ENCODE data around the gene ARPC2.
"Not testable (repeated sequence)": the region's sequence is repeated elsewhere in the genome, so short reads cannot be mapped to it uniquely, and the experiment has no call there.

Gene ARPC2

GRCh38 chr2:218271865-218272530 lies 55.0 kb downstream of the ARPC2 start:
- no peak for DNase-seq

- DNase-seq = peak; percentile 80
These were observed 55.7 kb downstream of the ARPC2 start for GRCh38 chr2:218272531-218273212.

GRCh38 chr2:218273214-218273907 lies 56.4 kb downstream of the ARPC2 start:
- not testable (repeated sequence) for DNase-seq

- no peak for DNase-seq
These were observed 56.9 kb downstream of the ARPC2 start for GRCh38 chr2:218273908-218274249.

DNA sequence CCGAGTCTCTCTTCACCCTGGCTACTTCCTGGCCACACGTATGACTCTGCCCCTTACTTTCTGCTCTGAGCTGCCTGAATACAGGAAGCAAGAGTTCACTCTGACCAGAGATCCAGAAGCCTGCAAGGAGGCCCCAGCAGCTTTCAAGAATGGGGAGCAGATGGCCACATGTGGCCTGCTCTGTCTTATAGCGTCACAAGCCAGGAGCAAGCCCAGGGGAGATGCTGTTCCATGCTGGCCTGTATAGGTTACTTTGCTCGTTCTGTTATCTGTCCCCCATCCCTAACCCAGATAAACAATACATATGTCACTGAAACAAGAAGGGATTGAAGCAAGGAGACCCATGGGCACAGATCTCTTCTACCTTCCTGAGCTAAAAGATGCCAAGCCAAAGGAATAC lies 57.6 kb downstream of the ARPC2 start:
- DNase-seq = no peak

DNA sequence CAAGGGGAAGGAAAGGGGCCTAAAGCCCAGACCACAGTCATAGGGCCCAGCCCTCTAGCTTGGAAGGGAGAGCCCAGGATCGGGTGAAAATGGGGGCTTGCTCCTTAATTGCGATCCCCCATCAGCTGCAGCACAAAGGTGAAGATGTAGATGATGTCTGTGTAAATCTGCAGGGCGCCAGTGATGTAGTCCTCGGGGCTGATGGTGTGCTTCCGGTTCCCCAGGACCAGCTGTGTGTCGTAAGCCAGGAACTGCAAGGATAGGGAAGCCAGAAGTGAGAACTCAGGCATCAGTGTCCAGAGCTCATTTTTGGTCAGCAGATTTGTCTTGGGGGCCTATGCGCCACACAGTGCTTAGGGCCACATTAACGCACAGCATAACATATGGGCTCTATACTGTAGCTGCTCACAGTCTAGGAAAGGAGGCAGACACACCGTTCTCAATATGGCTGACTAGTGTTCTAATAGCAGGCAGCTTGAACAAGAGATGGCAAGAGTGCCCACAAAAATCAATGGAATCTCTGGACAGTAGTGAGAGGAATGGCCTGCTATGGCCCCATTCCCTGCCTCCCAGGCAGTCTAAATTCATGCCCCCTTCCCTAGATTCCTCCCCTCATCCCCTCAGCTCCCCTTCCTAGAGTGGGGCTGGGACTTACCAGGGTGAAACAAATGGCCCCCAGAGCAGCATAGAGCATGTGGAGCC lies 58.5 kb downstream of the ARPC2 start:
- no peak for DNase-seq

DNA sequence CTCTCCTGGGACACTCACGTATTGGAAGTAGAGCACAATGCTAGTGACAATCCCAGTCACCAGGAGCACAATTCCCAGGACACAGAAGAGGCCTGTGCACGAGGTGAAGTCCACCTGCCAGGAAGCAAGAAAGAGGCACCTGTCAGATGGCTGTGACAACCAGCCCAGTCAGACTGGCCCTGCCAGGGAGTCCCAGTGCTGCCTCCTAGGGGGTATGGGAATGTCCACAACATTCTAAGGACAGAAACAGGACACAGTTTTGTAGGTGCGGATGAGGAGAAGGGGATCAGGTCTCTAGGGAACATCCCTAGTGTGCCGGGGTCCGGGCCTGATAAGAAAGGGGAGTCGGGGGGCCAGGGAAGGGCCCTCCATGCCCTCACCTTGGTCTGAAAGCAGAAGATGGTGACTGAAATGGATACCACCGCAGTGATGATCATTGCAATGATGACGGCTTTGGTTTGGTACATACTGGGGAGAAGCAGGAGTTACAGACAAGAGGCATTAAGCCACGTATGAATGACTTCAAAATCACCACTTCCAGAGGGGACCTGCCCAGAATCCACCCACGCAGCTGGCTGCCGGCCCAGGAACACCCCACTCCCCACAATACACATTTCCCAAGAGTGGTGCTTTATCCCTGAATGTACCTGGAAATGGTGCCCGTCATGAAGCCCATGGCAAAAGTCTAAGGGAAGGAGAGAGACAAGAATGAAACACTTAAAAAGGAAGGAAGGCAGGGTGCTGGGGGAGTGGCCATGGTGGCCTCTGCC lies 60.2 kb downstream of the ARPC2 start:
- no peak for DNase-seq

DNA sequence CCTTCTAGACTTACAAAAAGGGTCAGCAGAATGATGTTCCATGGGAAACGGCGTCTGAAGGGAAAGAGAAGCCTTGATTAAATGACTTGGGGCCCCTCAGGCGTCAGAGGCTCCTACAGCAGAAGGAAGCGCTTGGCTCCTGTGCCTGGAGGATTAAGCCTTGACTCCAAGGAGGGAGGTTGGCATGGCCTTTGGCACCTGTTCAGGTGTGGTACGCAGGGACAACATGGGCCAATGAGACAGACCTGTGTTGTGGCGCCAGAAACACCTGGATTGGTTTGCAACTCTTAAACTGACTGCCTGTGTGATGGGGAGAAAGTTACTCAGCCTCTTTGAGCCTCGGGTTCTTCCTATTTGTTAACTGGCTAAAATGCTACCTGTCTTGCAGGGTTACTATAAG lies 60.9 kb downstream of the ARPC2 start:
- DNase-seq = no peak

GRCh38 chr2:218278531-218279360 lies 61.8 kb downstream of the ARPC2 start:
- DNase-seq = no peak

DNA sequence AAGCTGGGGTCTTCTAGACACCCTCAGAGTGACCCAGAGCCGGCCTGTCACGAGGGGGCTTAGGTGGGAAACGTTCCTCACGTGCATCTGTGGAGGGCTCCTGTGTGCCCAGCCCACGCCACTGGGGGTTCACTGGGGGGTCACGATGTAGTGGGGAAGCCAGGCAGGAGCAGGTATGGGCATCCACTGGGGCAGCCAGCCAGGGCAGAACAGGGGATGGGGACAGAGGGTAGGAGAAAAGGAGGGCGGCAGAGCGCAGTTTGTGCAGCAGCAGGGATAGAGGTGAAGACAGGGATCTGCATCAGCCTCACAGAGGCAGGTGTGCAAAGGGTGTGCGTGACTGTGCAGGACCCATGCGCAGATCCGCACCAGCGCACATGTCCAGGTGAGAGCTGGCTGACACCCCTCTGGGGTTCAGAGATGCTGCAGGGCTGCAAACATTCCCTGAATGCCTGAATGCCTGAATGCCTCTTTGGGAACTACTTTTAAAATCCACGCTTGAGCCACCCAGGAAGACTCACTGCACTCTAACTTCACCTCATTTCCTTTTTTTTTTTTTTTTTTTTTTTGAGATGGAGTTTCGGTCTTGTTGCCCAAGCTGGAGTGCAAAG lies 63.4 kb downstream of the ARPC2 start:
- DNase-seq = no peak

- DNase-seq = no peak
These were observed 64.5 kb downstream of the ARPC2 start for GRCh38 chr2:218281449-218281848.

DNA sequence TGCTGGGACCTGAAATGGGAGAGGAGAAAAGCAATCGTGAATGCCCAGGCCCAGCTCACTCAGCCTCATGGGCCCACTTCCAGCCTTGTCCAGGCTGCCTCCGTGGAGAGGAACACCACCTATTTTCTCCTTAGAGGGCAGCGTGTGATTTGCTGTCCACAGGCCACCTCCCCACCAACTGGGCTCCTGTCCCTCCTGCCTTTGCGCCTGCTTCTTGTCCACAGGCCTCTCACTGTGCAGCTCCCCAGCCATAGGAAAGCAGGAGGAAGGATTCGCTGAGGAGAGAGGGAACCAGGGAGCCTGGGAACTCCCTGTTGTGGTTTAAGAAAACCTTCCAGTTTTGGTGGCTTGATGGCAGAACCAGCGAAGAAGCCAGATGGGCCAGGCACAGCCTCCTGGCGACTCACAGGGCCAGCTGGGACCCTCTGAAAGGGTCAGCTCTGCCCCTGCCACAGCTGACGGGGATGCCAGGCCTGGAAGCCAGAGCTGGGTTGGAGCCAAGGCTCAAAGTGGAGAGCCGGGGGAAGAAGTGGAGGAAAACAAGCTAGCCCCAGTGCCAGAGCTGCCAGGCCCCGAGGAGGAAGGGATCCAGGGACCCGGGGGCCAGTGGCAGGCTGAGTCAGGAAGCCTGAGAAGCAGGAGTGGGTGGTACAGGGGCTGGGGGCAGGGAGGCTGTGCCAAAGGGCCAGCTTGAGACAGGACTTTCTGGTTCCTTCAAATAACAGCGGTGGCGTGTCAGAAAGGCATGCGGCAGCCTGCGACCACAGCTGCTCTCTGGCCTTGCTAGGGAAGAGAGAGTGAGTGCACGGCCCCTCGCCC lies 65.4 kb downstream of the ARPC2 start:
- no peak for DNase-seq

- peak; percentile 54 for DNase-seq
These were observed 67.3 kb downstream of the ARPC2 start for GRCh38 chr2:218284106-218284811.

DNA sequence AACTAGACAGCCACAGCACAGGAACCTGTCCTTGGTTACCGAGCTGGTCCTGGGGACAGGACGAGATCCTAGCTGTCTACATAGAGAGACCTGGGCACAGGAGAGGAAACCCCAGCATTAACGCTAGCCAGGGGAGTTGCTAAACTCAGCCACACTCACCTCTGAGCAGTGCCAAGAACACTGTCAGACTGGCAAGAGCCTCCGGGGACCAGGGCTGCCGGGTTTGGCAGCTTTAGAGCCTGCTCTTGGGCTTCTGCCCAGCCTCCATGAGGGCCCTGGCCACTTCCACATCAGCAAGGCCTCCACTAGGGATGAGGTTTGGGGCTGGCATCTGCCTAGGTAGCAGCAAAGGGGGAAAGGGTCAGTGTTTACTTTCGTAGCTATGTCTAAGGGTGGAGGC lies 68.6 kb downstream of the ARPC2 start:
- DNase-seq = no peak

GRCh38 chr2:218286570-218287459 lies 69.8 kb downstream of the ARPC2 start:
- DNase-seq = peak; percentile 77

DNA sequence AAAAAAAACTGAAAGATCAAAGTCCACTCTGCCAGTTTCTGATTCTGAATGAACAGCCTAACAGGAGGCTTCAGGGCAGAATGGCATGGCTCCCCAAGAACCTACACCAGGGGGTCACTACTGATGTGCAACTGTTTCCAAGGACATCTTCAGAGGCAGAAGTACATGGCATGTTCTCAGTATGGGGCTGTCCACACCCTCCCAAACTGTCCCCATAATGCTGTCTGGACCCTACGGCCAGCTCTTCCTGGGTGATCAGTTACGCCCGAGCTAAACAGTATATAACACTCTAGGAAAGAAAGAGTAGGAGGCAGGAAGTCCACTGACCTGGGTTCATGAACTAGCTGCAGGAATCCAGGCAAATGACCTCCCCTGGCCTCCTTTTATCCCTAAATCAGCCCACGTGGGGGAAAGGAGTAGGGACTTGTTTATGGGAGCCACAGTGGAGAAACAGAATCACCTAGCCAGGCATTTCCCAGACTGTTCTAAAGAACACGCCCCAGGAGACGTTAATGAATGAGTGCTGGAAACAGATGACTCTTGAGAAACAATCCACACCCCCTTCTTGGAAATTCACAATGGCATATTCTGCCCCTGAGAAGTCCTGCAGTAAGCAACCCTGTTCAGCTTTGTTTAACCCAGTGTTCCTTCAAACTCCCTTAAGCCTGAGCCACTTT lies 72.8 kb downstream of the ARPC2 start:
- no peak for DNase-seq

DNA sequence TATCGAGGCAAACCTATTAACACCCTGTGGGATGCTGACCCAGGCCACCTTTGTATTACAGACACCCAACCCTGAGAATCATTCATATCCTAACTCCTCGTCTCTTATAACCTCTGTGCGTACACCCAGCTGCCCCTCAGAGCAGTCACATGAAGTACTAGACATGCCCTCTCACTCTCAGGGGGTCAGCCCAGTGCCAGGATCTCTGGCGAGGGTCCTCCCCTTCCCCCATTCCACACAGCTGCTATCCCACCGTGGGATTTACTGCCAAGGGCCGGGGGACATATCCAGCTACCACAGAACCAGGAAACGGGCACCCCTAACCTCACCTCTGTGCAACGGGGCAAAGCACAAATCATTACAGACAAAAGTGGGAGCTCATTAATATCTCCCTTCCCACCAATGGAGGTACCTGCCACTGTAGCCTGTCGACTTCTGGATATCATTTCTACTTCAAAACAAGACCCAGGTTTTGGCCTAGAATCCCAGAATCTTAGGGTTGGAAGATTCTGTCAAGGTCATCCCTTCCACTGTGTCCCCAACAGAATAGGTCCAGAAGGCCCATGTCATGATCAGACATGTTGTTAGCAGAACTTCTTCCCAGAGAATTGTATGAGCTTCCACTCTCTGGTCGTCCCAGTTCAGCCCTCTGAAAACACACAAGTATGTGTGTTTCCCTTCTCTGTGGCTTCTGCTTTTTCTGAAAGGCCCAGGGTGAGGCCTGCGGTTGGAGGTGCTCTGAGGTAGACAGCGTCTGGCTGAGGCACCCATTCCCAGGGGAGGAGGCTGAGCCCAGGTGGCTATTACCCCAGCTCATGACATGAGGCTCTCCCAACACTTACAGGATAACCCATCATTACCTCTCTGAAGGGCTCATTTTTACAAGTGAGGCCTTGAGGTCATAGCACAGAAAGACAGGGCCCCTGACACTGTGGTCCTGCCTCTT lies 73.6 kb downstream of the ARPC2 start:
- peak; percentile 62 for DNase-seq
